VCaP (cell line): ENCODE results near the gene TBX5.

ENCODE experiments used
- H3K27ac ChIP-seq: fragments of 450-650 bp; 2 replicates; pipeline ENCODE4 v1.5.1; 2017
- CTCF ChIP-seq: fragments of 450-650 bp; conservative IDR thresholded peaks from 2 replicates; pipeline ENCODE4 v1.5.1; 2017; ENCODE audit warnings: mild to moderate bottlenecking, moderate library complexity

The TBX5 gene

GRCh38 chr12:114425031-114425626 is 19.2 kb upstream of the TBX5 start:
- H3K27ac ChIP-seq = peak overlapping the region; percentile 28

GRCh38 chr12:114420944-114421335 is 15.0 kb upstream of the TBX5 start:
- TF ChIP-seq CTCF = no peak
- no peak overlapping the region for H3K27ac ChIP-seq

More at GRCh38 chr12:114425031-114425626, 19.2 kb upstream of the TBX5 start:
- TF ChIP-seq CTCF = no peak

GRCh38 chr12:114420182-114420943 is 14.4 kb upstream of the TBX5 start:
- TF ChIP-seq CTCF = no peak
- peak overlapping the region; percentile 30 for H3K27ac ChIP-seq

GRCh38 chr12:114416028-114416427 is 10.1 kb upstream of the TBX5 start:
- TF ChIP-seq CTCF = no peak
- H3K27ac ChIP-seq = no peak overlapping the region

- no peak for TF ChIP-seq CTCF
- no peak overlapping the region for H3K27ac ChIP-seq
Measured at GRCh38 chr12:114415525-114415868, 9.6 kb upstream of the TBX5 start.

- H3K27ac ChIP-seq = no peak overlapping the region
- no peak for TF ChIP-seq CTCF
Measured at GRCh38 chr12:114414866-114415524, 9.1 kb upstream of the TBX5 start.

GRCh38 chr12:114414031-114414865 is 8.3 kb upstream of the TBX5 start:
- no peak for TF ChIP-seq CTCF
- no peak overlapping the region for H3K27ac ChIP-seq
